ENCODE data around the gene DIAPH3.

Gene DIAPH3

GRCh38 chr13:59748046-59748445 is 415.7 kb downstream of the DIAPH3 start:
- Histone ChIP-seq H3K36me3 (no peaks in the 10 kb centered on the region), H3K9me3 (no peaks in the 10 kb centered on the region), H3K27me3 (no peaks in the 10 kb centered on the region), H3K27ac (no peak overlapping the region), H3K4me3 (no peak overlapping the region), H3K4me1 (no peaks in the 10 kb centered on the region), H3K4me2 (no peak overlapping the region), H4K20me1 (no peaks in the 10 kb centered on the region), H3K9ac (no peak overlapping the region)
- no peak for TF ChIP-seq Cebpa-rat (IDR thresholded peaks at IDR 0.05)

- Histone ChIP-seq H3K27ac (no peak overlapping the region), H3K4me3 (no peak overlapping the region), H3K4me2 (no peak overlapping the region), H3K27me3 (no peaks in the 10 kb centered on the region), H3K4me1 (no peaks in the 10 kb centered on the region), H4K20me1 (no peaks in the 10 kb centered on the region), H3K36me3 (no peaks in the 10 kb centered on the region), H3K9ac (no peak overlapping the region), H3K9me3 (no peaks in the 10 kb centered on the region)
- no peak for TF ChIP-seq Cebpa-rat (IDR thresholded peaks at IDR 0.05)
Observed at GRCh38 chr13:59747529-59747928, 416.2 kb downstream of the DIAPH3 start.

- H3K9ac ChIP-seq, result no peak overlapping the region
- H3K27me3 ChIP-seq, result no peaks in the 10 kb centered on the region
- no peaks in the 10 kb centered on the region for H3K4me1 ChIP-seq
- TF ChIP-seq Cebpa-rat (IDR thresholded peaks at IDR 0.05), result no peak
- no peaks in the 10 kb centered on the region for H3K9me3 ChIP-seq
- H3K4me2 ChIP-seq, result no peak overlapping the region
- H3K36me3 ChIP-seq, result no peaks in the 10 kb centered on the region
- H3K4me3 ChIP-seq, result no peak overlapping the region
- H3K27ac ChIP-seq, result no peak overlapping the region
- H4K20me1 ChIP-seq, result no peaks in the 10 kb centered on the region
Observed at GRCh38 chr13:59746291-59746962, 417.3 kb downstream of the DIAPH3 start.

- no peak overlapping the region for H3K4me3 ChIP-seq
- H3K27ac ChIP-seq, result no peak overlapping the region
- no peak overlapping the region for H3K9ac ChIP-seq
- H4K20me1 ChIP-seq, result no peaks in the 10 kb centered on the region
- no peaks in the 10 kb centered on the region for H3K27me3 ChIP-seq
- H3K4me2 ChIP-seq, result no peak overlapping the region
- H3K4me1 ChIP-seq, result no peaks in the 10 kb centered on the region
- no peaks in the 10 kb centered on the region for H3K36me3 ChIP-seq
- no peaks in the 10 kb centered on the region for H3K9me3 ChIP-seq
- TF ChIP-seq Cebpa-rat (IDR thresholded peaks at IDR 0.05), result no peak
Observed at GRCh38 chr13:59745392-59745788, 418.3 kb downstream of the DIAPH3 start.

- Histone ChIP-seq H4K20me1 (no peaks in the 10 kb centered on the region), H3K9ac (no peak overlapping the region), H3K4me2 (no peak overlapping the region), H3K4me3 (no peak overlapping the region), H3K27ac (no peak overlapping the region), H3K9me3 (no peaks in the 10 kb centered on the region), H3K36me3 (no peaks in the 10 kb centered on the region), H3K4me1 (no peaks in the 10 kb centered on the region), H3K27me3 (no peaks in the 10 kb centered on the region)
- TF ChIP-seq Cebpa-rat (IDR thresholded peaks at IDR 0.05), result no peak
Observed at GRCh38 chr13:59744747-59745391, 418.9 kb downstream of the DIAPH3 start.

GRCh38 chr13:59743195-59743594 is 420.5 kb downstream of the DIAPH3 start:
- H4K20me1 ChIP-seq, result no peaks in the 10 kb centered on the region
- H3K9ac ChIP-seq, result no peak overlapping the region
- no peak for TF ChIP-seq Cebpa-rat (IDR thresholded peaks at IDR 0.05)
- no peaks in the 10 kb centered on the region for H3K27me3 ChIP-seq
- no peaks in the 10 kb centered on the region for H3K9me3 ChIP-seq
- H3K36me3 ChIP-seq, result no peaks in the 10 kb centered on the region
- no peak overlapping the region for H3K27ac ChIP-seq
- no peak overlapping the region for H3K4me2 ChIP-seq
- no peak overlapping the region for H3K4me3 ChIP-seq
- H3K4me1 ChIP-seq, result no peaks in the 10 kb centered on the region

- no peaks in the 10 kb centered on the region for H4K20me1 ChIP-seq
- no peak overlapping the region for H3K4me3 ChIP-seq
- H3K36me3 ChIP-seq, result no peaks in the 10 kb centered on the region
- H3K27me3 ChIP-seq, result no peaks in the 10 kb centered on the region
- H3K27ac ChIP-seq, result no peak overlapping the region
- H3K9ac ChIP-seq, result no peak overlapping the region
- H3K9me3 ChIP-seq, result no peaks in the 10 kb centered on the region
- no peak for TF ChIP-seq Cebpa-rat (IDR thresholded peaks at IDR 0.05)
- H3K4me2 ChIP-seq, result no peak overlapping the region
- H3K4me1 ChIP-seq, result no peaks in the 10 kb centered on the region
Observed at GRCh38 chr13:59742467-59742866, 421.3 kb downstream of the DIAPH3 start.

- Histone ChIP-seq H3K4me3 (no peak overlapping the region), H3K4me1 (peaks cover 9% of the 10 kb centered on the region), H3K9ac (no peak overlapping the region), H3K27ac (no peak overlapping the region), H3K27me3 (no peaks in the 10 kb centered on the region), H4K20me1 (no peaks in the 10 kb centered on the region), H3K4me2 (no peak overlapping the region), H3K9me3 (no peaks in the 10 kb centered on the region), H3K36me3 (no peaks in the 10 kb centered on the region)
- TF ChIP-seq Cebpa-rat (IDR thresholded peaks at IDR 0.05), result no peak
Observed at GRCh38 chr13:59738921-59739320, 424.8 kb downstream of the DIAPH3 start.

GRCh38 chr13:59734393-59734792 is 429.3 kb downstream of the DIAPH3 start:
- Histone ChIP-seq H3K4me2 (peak overlapping the region; percentile 62), H3K4me3 (no peak overlapping the region), H3K27ac (no peak overlapping the region), H3K27me3 (no peaks in the 10 kb centered on the region), H3K36me3 (no peaks in the 10 kb centered on the region), H4K20me1 (no peaks in the 10 kb centered on the region), H3K9ac (no peak overlapping the region), H3K9me3 (no peaks in the 10 kb centered on the region), H3K4me1 (peaks cover 9% of the 10 kb centered on the region)
- TF ChIP-seq Cebpa-rat (IDR thresholded peaks at IDR 0.05), result no peak

GRCh38 chr13:59733744-59734143 is 430.0 kb downstream of the DIAPH3 start:
- H3K9ac ChIP-seq, result no peak overlapping the region
- no peaks in the 10 kb centered on the region for H3K36me3 ChIP-seq
- no peak overlapping the region for H3K4me3 ChIP-seq
- no peaks in the 10 kb centered on the region for H3K9me3 ChIP-seq
- H3K4me1 ChIP-seq, result peaks cover 9% of the 10 kb centered on the region
- H4K20me1 ChIP-seq, result no peaks in the 10 kb centered on the region
- no peak overlapping the region for H3K4me2 ChIP-seq
- TF ChIP-seq Cebpa-rat (IDR thresholded peaks at IDR 0.05), result no peak
- H3K27ac ChIP-seq, result no peak overlapping the region
- no peaks in the 10 kb centered on the region for H3K27me3 ChIP-seq
